HL-60 (cell line): ENCODE results near the gene GNB4.

Experiments used
- DNase-seq, 2 experiments: peaks; one replicate each; pipeline ENCODE4 v3.0.0-alpha.2; 2010 to 2020; ENCODE audit warnings: low read depth in 1 of 2, low spot score in 1 of 2
- H3K27ac ChIP-seq: fragments of 250-450 bp; sonication (Bioruptor Pico); replicated peaks from 2 replicates; pipeline ENCODE4 v1.5.1; 2020; ENCODE audit warnings: mild to moderate bottlenecking, moderate library complexity
- H3K27me3 ChIP-seq: fragments of 250-450 bp; sonication (Bioruptor Pico); 2 replicates; pipeline ENCODE4 v1.5.1; 2021; ENCODE audit warnings: mild to moderate bottlenecking, moderate library complexity; ENCODE audit not compliant: insufficient read depth, poor library complexity, severe bottlenecking
- H3K4me3 ChIP-seq: replicated peaks from 2 replicates; pipeline ENCODE4 v1.5.1; 2011; ENCODE audit warnings: mild to moderate bottlenecking, control low read depth, low read length; ENCODE audit not compliant: insufficient read depth
- GABPA ChIP-seq: IDR thresholded peaks from 2 replicates; pipeline ENCODE4 v1.6.1; 2012; ENCODE audit warnings: low read depth
- POLR2AphosphoS5 ChIP-seq: IDR thresholded peaks from 2 replicates; pipeline ENCODE4 v1.6.1; 2012; ENCODE audit warnings: low read depth
- SPI1 ChIP-seq: IDR thresholded peaks from 2 replicates; pipeline ENCODE4 v1.6.1; 2012; ENCODE audit warnings: low read depth, mild to moderate bottlenecking, borderline replicate concordance
- TF ChIP-seq, protein P1 (sequence below): IDR thresholded peaks from 2 replicates; pipeline ENCODE4 v1.6.1; 2012; ENCODE audit warnings: low read depth; ENCODE audit not compliant: insufficient replicate concordance
- TF ChIP-seq, protein P2 (sequence below): IDR thresholded peaks from one replicate; pipeline ENCODE4 v1.5.1; 2011; ENCODE audit warnings: low read length, control low read depth, inconsistent platforms; ENCODE audit not compliant: insufficient read depth

Gene GNB4

DNA sequence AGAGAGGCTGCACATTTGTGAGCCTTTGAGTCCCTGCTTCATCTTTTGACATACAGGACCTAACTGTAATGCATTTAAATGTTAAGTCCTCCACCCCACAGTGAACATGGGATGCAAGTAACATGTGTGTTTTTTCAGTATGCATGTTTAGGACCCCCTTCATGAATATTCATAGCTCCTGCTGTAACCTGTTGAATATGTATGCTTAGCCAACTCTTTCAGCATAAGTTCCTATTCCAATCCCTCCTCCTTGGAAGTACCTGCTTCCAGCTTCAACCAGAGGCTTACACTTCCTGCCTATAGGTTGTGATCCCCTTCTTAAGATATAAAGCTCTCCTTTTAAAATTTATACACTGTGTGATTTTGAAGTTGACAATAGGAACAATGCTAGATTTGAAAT is 36.9 kb upstream of the GNB4 start:
- H3K27ac ChIP-seq = no peak overlapping the region
- no peaks in the 10 kb centered on the region for H3K27me3 ChIP-seq
- TF ChIP-seq, protein P1, sequence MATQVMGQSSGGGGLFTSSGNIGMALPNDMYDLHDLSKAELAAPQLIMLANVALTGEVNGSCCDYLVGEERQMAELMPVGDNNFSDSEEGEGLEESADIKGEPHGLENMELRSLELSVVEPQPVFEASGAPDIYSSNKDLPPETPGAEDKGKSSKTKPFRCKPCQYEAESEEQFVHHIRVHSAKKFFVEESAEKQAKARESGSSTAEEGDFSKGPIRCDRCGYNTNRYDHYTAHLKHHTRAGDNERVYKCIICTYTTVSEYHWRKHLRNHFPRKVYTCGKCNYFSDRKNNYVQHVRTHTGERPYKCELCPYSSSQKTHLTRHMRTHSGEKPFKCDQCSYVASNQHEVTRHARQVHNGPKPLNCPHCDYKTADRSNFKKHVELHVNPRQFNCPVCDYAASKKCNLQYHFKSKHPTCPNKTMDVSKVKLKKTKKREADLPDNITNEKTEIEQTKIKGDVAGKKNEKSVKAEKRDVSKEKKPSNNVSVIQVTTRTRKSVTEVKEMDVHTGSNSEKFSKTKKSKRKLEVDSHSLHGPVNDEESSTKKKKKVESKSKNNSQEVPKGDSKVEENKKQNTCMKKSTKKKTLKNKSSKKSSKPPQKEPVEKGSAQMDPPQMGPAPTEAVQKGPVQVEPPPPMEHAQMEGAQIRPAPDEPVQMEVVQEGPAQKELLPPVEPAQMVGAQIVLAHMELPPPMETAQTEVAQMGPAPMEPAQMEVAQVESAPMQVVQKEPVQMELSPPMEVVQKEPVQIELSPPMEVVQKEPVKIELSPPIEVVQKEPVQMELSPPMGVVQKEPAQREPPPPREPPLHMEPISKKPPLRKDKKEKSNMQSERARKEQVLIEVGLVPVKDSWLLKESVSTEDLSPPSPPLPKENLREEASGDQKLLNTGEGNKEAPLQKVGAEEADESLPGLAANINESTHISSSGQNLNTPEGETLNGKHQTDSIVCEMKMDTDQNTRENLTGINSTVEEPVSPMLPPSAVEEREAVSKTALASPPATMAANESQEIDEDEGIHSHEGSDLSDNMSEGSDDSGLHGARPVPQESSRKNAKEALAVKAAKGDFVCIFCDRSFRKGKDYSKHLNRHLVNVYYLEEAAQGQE = no peak
- no peak for TF ChIP-seq POLR2AphosphoS5
- no peak for TF ChIP-seq GABPA
- no peak for TF ChIP-seq SPI1
- TF ChIP-seq, protein P2, sequence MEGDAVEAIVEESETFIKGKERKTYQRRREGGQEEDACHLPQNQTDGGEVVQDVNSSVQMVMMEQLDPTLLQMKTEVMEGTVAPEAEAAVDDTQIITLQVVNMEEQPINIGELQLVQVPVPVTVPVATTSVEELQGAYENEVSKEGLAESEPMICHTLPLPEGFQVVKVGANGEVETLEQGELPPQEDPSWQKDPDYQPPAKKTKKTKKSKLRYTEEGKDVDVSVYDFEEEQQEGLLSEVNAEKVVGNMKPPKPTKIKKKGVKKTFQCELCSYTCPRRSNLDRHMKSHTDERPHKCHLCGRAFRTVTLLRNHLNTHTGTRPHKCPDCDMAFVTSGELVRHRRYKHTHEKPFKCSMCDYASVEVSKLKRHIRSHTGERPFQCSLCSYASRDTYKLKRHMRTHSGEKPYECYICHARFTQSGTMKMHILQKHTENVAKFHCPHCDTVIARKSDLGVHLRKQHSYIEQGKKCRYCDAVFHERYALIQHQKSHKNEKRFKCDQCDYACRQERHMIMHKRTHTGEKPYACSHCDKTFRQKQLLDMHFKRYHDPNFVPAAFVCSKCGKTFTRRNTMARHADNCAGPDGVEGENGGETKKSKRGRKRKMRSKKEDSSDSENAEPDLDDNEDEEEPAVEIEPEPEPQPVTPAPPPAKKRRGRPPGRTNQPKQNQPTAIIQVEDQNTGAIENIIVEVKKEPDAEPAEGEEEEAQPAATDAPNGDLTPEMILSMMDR = no peak
- H3K4me3 ChIP-seq = no peak overlapping the region
- no peak for DNase-seq

DNA sequence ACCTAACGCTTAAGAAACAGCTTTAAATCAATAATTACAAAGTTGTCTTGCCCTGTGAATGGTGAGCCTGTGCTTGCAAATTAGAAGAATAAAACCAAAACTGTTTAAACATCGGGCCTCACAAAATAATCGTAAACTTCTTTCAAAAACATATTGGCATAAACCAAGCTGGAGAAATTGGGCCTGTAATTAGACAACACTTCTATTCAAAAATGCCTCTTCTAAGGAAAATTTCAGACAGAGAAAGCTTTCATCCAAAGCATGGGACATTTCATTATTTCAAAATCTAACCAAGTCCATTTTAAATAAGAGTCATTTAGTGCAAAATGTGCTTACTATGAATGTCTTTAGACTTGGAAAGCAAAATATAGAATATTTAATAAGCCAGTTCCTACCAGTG is 35.5 kb upstream of the GNB4 start:
- Histone ChIP-seq H3K27ac (no peak overlapping the region), H3K27me3 (no peaks in the 10 kb centered on the region), H3K4me3 (no peak overlapping the region)
- TF ChIP-seq, protein P2 = no peak
- TF ChIP-seq GABPA (no peak), SPI1 (no peak), POLR2AphosphoS5 (no peak)
- TF ChIP-seq, protein P1 = no peak
- no peak for DNase-seq

DNA sequence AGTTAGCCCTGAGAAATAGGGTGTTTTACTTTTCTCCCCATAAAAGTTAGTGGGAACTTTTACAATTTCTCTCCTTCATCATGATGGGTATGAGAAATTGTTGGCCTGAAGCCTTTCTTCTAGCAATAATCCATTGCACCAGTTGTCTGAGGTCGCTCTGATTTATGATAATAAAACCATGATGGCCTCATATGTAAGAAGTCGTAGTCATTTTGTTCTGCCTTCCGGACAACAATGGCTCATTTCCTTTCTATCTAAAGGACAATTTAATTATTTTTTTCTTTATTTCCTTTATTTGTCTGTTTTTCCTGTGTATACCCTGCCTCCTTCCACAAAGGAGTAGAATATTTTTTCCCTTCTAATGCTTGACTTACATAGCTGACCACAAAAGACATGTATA is 31.6 kb upstream of the GNB4 start:
- Histone ChIP-seq H3K4me3 (no peak overlapping the region), H3K27ac (no peak overlapping the region), H3K27me3 (no peaks in the 10 kb centered on the region)
- DNase-seq = no peak
- TF ChIP-seq, protein P1 = no peak
- TF ChIP-seq SPI1 = no peak
- no peak for TF ChIP-seq POLR2AphosphoS5
- no peak for TF ChIP-seq GABPA
- TF ChIP-seq, protein P2 = no peak
